ENCODE data around the gene HTR1A. TPM values are rescaled to one million over a fixed set of nuclear protein-coding genes. Genes with fewer than 3 reads are reported as not detected.

HTR1A gene
- total RNA-seq, 2 experiments from 2014 or later: not detected

DNA sequence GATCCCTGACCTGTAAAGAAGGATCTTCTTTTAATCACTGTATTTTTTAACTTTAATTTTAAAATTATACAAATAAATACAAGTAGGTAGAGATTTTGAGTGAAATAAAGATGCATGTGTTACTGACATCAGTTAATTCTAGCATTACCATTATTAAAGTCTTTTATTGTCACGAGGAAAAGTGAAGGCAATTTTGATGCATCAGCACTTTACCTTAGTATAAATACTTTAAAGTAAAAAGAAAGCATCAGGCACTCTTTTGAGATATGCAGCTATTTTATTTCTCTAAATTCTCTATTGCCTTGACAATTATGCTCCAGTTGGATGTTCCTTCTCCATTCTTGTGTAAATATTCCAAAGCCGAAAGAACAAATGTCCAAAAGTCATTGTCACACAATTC, 4.6 kb downstream of the HTR1A start:
- no peak overlapping the region for H3K27ac Mint-ChIP-seq
- POLR2A ChIA-PET: no interaction called here

DNA sequence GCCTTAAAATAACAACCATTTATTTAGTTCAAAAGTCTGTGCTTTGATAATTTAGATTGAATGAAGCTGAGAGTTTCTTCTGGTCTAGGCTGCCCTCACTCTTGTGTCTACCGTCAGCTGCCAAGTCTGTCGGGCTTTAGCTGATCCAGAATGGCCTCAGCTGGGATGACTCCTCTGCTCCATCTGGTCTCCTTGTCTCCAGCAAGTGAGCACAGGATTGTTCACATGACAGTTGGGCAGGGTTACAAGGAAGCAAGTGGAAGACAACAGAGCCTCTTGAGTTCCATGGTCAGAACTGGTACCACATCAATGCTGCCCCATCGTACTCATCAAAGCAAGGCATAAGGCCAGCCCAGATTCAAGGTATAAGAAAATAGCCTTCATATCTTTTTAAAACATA, 9.0 kb downstream of the HTR1A start:
- no peaks in the 10 kb centered on the region for H3K9me3 ChIP-seq (ENCODE audit: control insufficient read depth in 1 of 2, insufficient read depth in 1 of 2, low read length in 2 of 2)
- TF ChIP-seq, protein P1, sequence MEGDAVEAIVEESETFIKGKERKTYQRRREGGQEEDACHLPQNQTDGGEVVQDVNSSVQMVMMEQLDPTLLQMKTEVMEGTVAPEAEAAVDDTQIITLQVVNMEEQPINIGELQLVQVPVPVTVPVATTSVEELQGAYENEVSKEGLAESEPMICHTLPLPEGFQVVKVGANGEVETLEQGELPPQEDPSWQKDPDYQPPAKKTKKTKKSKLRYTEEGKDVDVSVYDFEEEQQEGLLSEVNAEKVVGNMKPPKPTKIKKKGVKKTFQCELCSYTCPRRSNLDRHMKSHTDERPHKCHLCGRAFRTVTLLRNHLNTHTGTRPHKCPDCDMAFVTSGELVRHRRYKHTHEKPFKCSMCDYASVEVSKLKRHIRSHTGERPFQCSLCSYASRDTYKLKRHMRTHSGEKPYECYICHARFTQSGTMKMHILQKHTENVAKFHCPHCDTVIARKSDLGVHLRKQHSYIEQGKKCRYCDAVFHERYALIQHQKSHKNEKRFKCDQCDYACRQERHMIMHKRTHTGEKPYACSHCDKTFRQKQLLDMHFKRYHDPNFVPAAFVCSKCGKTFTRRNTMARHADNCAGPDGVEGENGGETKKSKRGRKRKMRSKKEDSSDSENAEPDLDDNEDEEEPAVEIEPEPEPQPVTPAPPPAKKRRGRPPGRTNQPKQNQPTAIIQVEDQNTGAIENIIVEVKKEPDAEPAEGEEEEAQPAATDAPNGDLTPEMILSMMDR (IDR thresholded peaks at IDR 0.05): no peak
- Mint-ChIP-seq H3K4me3 (no peak overlapping the region), H3K36me3 (ENCODE audit: low read depth) (no peaks in the 10 kb centered on the region), H3K4me1 (ENCODE audit: low read depth) (no peaks in the 10 kb centered on the region), H3K27me3 (peaks cover 3% of the 10 kb centered on the region), H3K27ac (no peak overlapping the region), H3K9me3 (peaks cover 7% of the 10 kb centered on the region)
- no peak overlapping the region for H3K4me3 ChIP-seq (ENCODE audit: low read length)
- no peaks in the 10 kb centered on the region for H3K36me3 ChIP-seq (ENCODE audit: insufficient read depth, low read length)
- no peak for DNase-seq
- ChIA-PET POLR2A (no interaction called here), CTCF (no interaction called here)
- no peaks in the 10 kb centered on the region for H3K27me3 ChIP-seq (ENCODE audit: control insufficient read depth in 1 of 2, insufficient read depth in 2 of 2, low read length in 2 of 2)
- ATAC-seq (ENCODE audit: poor library complexity): no peak
- intact Hi-C loops (cut with DNase I, micrococcal nuclease): no loop called here
- H3K27ac ChIP-seq (ENCODE audit: low read depth in 1 of 2, low read length in 2 of 2): no peak overlapping the region
- H3K4me1 ChIP-seq (ENCODE audit: insufficient read depth, low read length): no peaks in the 10 kb centered on the region

More for the DNA sequence above, 4.6 kb downstream of the HTR1A start:
- CTCF ChIA-PET: no interaction called here
- Mint-ChIP-seq H3K4me1 (ENCODE audit: low read depth) (no peaks in the 10 kb centered on the region), H3K36me3 (ENCODE audit: low read depth) (no peaks in the 10 kb centered on the region), H3K9me3 (peaks cover 10% of the 10 kb centered on the region), H3K4me3 (no peak overlapping the region), H3K27me3 (peaks cover 36% of the 10 kb centered on the region)
- Histone ChIP-seq H3K4me3 (ENCODE audit: low read length) (no peak overlapping the region), H3K4me1 (ENCODE audit: insufficient read depth, low read length) (no peaks in the 10 kb centered on the region), H3K27ac (ENCODE audit: low read depth in 1 of 2, low read length in 2 of 2) (no peak overlapping the region), H3K9me3 (ENCODE audit: control insufficient read depth in 1 of 2, insufficient read depth in 1 of 2, low read length in 2 of 2) (peaks cover 0 to 31% of the 10 kb centered on the region in 2 experiments), H3K27me3 (ENCODE audit: control insufficient read depth in 1 of 2, insufficient read depth in 2 of 2, low read length in 2 of 2) (peaks cover 24 to 31% of the 10 kb centered on the region in 2 experiments), H3K36me3 (ENCODE audit: insufficient read depth, low read length) (no peaks in the 10 kb centered on the region)
- TF ChIP-seq, protein P1 (IDR thresholded peaks at IDR 0.05): no peak
- intact Hi-C loops (cut with DNase I, micrococcal nuclease): no loop called here
- ATAC-seq (ENCODE audit: poor library complexity) (no peak), DNase-seq (no peak)

DNA sequence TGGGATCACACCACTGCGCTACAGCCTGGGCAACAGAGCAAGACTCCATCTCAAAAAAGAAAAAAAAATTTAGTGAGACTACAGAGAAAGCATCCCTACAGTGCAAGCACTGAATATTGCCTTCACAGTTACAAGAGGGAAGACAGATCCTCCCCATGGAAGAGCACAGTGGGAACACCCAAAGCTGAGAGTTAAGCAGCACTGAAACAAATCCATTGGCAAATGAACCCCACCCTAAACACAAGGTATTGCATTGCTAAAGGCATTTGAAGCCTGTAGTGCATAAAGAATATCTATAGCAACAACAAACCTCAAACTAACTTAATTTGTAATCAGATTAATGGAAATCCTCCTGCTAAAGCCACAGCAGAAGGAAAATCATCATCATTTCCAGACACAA, 27.1 kb downstream of the HTR1A start:
- H3K27ac Mint-ChIP-seq: no peak overlapping the region

More for the DNA sequence above, 27.1 kb downstream of the HTR1A start:
- ChIA-PET POLR2A (no interaction called here), CTCF (no interaction called here)
- no peaks in the 10 kb centered on the region for H3K27me3 Mint-ChIP-seq
- TF ChIP-seq, protein P1 (IDR thresholded peaks at IDR 0.05): no peak
- H3K4me1 Mint-ChIP-seq (ENCODE audit: low read depth): no peaks in the 10 kb centered on the region
- H3K4me3 ChIP-seq (ENCODE audit: low read length): no peak overlapping the region
- H3K4me1 ChIP-seq (ENCODE audit: insufficient read depth, low read length): no peaks in the 10 kb centered on the region
- H3K9me3 Mint-ChIP-seq: peaks cover 5% of the 10 kb centered on the region
- no peak overlapping the region for H3K27ac ChIP-seq (ENCODE audit: low read depth in 1 of 2, low read length in 2 of 2)
- no peaks in the 10 kb centered on the region for H3K36me3 ChIP-seq (ENCODE audit: insufficient read depth, low read length)
- ATAC-seq (ENCODE audit: poor library complexity) (no peak), DNase-seq (no peak)
- H3K9me3 ChIP-seq (ENCODE audit: control insufficient read depth in 1 of 2, insufficient read depth in 1 of 2, low read length in 2 of 2): no peaks in the 10 kb centered on the region
- no peak overlapping the region for H3K4me3 Mint-ChIP-seq
- intact Hi-C loops (cut with DNase I, micrococcal nuclease): no loop called here
- no peaks in the 10 kb centered on the region for H3K27me3 ChIP-seq (ENCODE audit: control insufficient read depth in 1 of 2, insufficient read depth in 2 of 2, low read length in 2 of 2)
- H3K36me3 Mint-ChIP-seq (ENCODE audit: low read depth): no peaks in the 10 kb centered on the region
